ENCODE data around the gene KIFBP. TPM values are rescaled to one million over a fixed set of nuclear protein-coding genes. Genes with fewer than 3 reads are reported as not detected.

KIFBP gene
- total and polyA plus RNA-seq, 2 of the 13 experiments (the other 11 are each of a cell fraction or from before 2014, with no cell fraction given): 13.0 to 21.9 TPM

GRCh38 chr10:68955832-68956532, 32.6 kb upstream of the KIFBP start, which contains the start of gene DDX21 (continued):
- TF ChIP-seq ZNF800 (CRISPR knock-in tag; IDR thresholded peaks at IDR 0.05) (peak; percentile 23; the same call in 1 of the 2 replicates), TFDP1 (CRISPR knock-in tag; IDR thresholded peaks at IDR 0.05; ENCODE audit: borderline replicate concordance) (peak; percentile 93), ZNF468 (CRISPR knock-in tag; IDR thresholded peaks at IDR 0.05) (0 out of 2 replicates have a peak, but pooled peaks have one; percentile 24), ZNF761 (CRISPR knock-in tag; conservative IDR thresholded peaks at IDR 0.05) (0 out of 2 replicates have a peak, but pooled peaks have one; percentile 80), RFX1 (IDR thresholded peaks at IDR 0.05) (no peak), CREB1 (IDR thresholded peaks at IDR 0.05) (peak; percentile 86), CREB1 (CRISPR knock-in tag; IDR thresholded peaks at IDR 0.05) (peak; percentile 98), ZMYM3 (CRISPR knock-in tag; IDR thresholded peaks at IDR 0.05) (no peak), TOE1 (CRISPR knock-in tag; IDR thresholded peaks at IDR 0.05) (0 out of 2 replicates have a peak, but pooled peaks have one; percentile 66), ZNF768 (CRISPR knock-in tag; IDR thresholded peaks at IDR 0.05) (peak; percentile 23), PPARG (CRISPR knock-in tag; conservative IDR thresholded peaks at IDR 0.05) (0 out of 2 replicates have a peak, but pooled peaks have one; percentile 35), ZFP36 (IDR thresholded peaks at IDR 0.05; ENCODE audit: borderline replicate concordance, low read depth, low read length, partially characterized antibody) (no peak), RBFOX2 (IDR thresholded peaks at IDR 0.05; ENCODE audit: low read depth, low read length) (peak; percentile 88), TEAD2 (CRISPR knock-in tag; IDR thresholded peaks at IDR 0.05) (no peak), CCAR2 (optimal IDR thresholded peaks at IDR 0.05; ENCODE audit: low read depth, low read length) (no peak), ZNF234 (CRISPR knock-in tag; conservative IDR thresholded peaks at IDR 0.05) (0 out of 2 replicates have a peak, but pooled peaks have one; percentile 22), SIN3A (IDR thresholded peaks at IDR 0.05; ENCODE audit: borderline replicate concordance, low read depth, low read length) (peak; percentile 97; the same call in 1 of the 2 replicates), ZNF773 (CRISPR knock-in tag; IDR thresholded peaks at IDR 0.05; ENCODE audit: borderline replicate concordance) (peak; percentile 25; the same call in 1 of the 2 replicates), ZFP1 (CRISPR knock-in tag; IDR thresholded peaks at IDR 0.05) (peak; percentile 71), ZNF781 (CRISPR knock-in tag; IDR thresholded peaks at IDR 0.05; ENCODE audit: borderline replicate concordance, not compliant biosample characterization) (peak; percentile 82)
- TF ChIP-seq, protein P1, sequence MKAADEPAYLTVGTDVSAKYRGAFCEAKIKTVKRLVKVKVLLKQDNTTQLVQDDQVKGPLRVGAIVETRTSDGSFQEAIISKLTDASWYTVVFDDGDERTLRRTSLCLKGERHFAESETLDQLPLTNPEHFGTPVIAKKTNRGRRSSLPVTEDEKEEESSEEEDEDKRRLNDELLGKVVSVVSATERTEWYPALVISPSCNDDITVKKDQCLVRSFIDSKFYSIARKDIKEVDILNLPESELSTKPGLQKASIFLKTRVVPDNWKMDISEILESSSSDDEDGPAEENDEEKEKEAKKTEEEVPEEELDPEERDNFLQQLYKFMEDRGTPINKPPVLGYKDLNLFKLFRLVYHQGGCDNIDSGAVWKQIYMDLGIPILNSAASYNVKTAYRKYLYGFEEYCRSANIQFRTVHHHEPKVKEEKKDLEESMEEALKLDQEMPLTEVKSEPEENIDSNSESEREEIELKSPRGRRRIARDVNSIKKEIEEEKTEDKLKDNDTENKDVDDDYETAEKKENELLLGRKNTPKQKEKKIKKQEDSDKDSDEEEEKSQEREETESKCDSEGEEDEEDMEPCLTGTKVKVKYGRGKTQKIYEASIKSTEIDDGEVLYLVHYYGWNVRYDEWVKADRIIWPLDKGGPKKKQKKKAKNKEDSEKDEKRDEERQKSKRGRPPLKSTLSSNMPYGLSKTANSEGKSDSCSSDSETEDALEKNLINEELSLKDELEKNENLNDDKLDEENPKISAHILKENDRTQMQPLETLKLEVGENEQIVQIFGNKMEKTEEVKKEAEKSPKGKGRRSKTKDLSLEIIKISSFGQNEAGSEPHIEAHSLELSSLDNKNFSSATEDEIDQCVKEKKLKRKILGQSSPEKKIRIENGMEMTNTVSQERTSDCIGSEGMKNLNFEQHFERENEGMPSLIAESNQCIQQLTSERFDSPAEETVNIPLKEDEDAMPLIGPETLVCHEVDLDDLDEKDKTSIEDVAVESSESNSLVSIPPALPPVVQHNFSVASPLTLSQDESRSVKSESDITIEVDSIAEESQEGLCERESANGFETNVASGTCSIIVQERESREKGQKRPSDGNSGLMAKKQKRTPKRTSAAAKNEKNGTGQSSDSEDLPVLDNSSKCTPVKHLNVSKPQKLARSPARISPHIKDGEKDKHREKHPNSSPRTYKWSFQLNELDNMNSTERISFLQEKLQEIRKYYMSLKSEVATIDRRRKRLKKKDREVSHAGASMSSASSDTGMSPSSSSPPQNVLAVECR (CRISPR knock-in tag; IDR thresholded peaks at IDR 0.05; ENCODE audit: borderline replicate concordance): peak; percentile 99
- TF ChIP-seq, protein P2, sequence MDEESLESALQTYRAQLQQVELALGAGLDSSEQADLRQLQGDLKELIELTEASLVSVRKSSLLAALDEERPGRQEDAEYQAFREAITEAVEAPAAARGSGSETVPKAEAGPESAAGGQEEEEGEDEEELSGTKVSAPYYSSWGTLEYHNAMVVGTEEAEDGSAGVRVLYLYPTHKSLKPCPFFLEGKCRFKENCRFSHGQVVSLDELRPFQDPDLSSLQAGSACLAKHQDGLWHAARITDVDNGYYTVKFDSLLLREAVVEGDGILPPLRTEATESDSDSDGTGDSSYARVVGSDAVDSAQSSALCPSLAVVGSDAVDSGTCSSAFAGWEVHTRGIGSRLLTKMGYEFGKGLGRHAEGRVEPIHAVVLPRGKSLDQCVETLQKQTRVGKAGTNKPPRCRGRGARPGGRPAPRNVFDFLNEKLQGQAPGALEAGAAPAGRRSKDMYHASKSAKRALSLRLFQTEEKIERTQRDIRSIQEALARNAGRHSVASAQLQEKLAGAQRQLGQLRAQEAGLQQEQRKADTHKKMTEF (CRISPR knock-in tag; IDR thresholded peaks at IDR 0.05): peak; percentile 67
